HCT116 (cell line): ENCODE results near the gene LRCH4. TPM values are rescaled to one million over a fixed set of nuclear protein-coding genes. Genes with fewer than 3 reads are reported as not detected.

Source experiments
- ATAC-seq: fragments of 200-7000 bp; cut with Tn5 transposase; 2 replicates; pipeline ENCODE4 v1.9.1; 2020; ENCODE audit warnings: mild to moderate bottlenecking, moderate library complexity
- BruUV-seq: library from RNA; stranded (reverse); fragments of 400-500 nt; replicated peaks from 2 replicates; lab custom pipeline; 2021; lab: Mats Ljungman, UMichigan
- CTCF ChIA-PET: fragments of 300-600 bp; sonication (Branson Sonifier 250); formaldehyde crosslinking; loops from one replicate; lab custom pipeline; 2021; ENCODE audit warnings: antibody characterized with exemption; lab: Charles Lee
- POLR2A ChIA-PET: fragments of 300-600, 350-600 bp; sonication (Branson Sonifier 250); formaldehyde crosslinking; loops from one replicate; lab custom pipeline; 2021; ENCODE audit warnings: antibody characterized with exemption; lab: Charles Lee
- RAD21 ChIA-PET, 2 experiments: fragments of 300-600 bp; sonication (Branson Sonifier 250); formaldehyde crosslinking; loops; one replicate each; lab custom pipeline; 2023; ENCODE audit warnings: low total read pairs in 2 of 2; ENCODE audit not compliant: uncharacterized antibody in 2 of 2, unreplicated experiment in 2 of 2, low non-redundant PET in 1 of 2; lab: Charles Lee
- DNase-seq: peaks from one replicate; pipeline ENCODE4 v3.0.0-alpha.2; 2010; ENCODE audit warnings: low read depth, low spot score
- H2AFZ ChIP-seq: fragments of 200-600 bp; shearing (Covaris generic), sonication (generic); 2 replicates; pipeline ENCODE4 v1.6.1; 2017; ENCODE audit warnings: low read depth, mixed run types, mixed read lengths, antibody characterized with exemption, low read length; ENCODE audit not compliant: poor library complexity, severe bottlenecking
- H3K27ac ChIP-seq: 2 replicates; pipeline ENCODE4 v1.5.1; 2012; ENCODE audit warnings: low read depth, low read length
- H3K27me3 ChIP-seq: fragments of 200-600 bp; sonication (generic); 2 replicates; pipeline ENCODE4 v1.6.1; 2016; ENCODE audit warnings: mixed run types, low read length, mixed read lengths; ENCODE audit not compliant: insufficient read depth
- H3K36me3 ChIP-seq, 2 experiments: fragments of 200-500 bp in 1 of 2; fragments of 200-600 bp in 1 of 2; sonication (Bioruptor generic) in 1 of 2; sonication (generic) in 1 of 2; 2 replicates each; pipeline versions ENCODE4 v1.5.1 to v1.6.1; 2014 to 2016; ENCODE audit warnings: low read length in 2 of 2, inconsistent platforms in 1 of 2, mixed read lengths in 1 of 2, mixed run types in 1 of 2; ENCODE audit not compliant: insufficient read depth in 2 of 2, control insufficient read depth in 1 of 2
- H3K4me1 ChIP-seq, 2 experiments: fragments of 200-600 bp in 1 of 2; sonication (generic) in 1 of 2; 2 replicates each; pipeline versions ENCODE4 v1.5.1 to v1.6.1; 2012 to 2017; ENCODE audit warnings: low read length in 2 of 2, inconsistent platforms in 1 of 2, mild to moderate bottlenecking in 1 of 2, mixed read lengths in 1 of 2, mixed run types in 1 of 2, moderate library complexity in 1 of 2; ENCODE audit not compliant: insufficient read depth in 2 of 2, control insufficient read depth in 1 of 2
- H3K4me2 ChIP-seq: fragments of 200-600 bp; sonication (generic); 2 replicates; pipeline ENCODE4 v1.6.1; 2017; ENCODE audit warnings: mixed run types, low read length, mixed read lengths
- H3K4me3 ChIP-seq, 2 experiments: fragments of 200-600 bp in 1 of 2; sonication (generic) in 1 of 2; replicated peaks in 1 of 2; 2 replicates each; pipeline ENCODE4 v1.5.1; 2011 to 2016; ENCODE audit warnings: low read length in 2 of 2, control low read depth in 1 of 2, low read depth in 1 of 2, mild to moderate bottlenecking in 1 of 2, mixed read lengths in 1 of 2, mixed run types in 1 of 2
- H3K79me2 ChIP-seq: fragments of 200-600 bp; sonication (generic); 2 replicates; pipeline ENCODE4 v1.6.1; 2017; ENCODE audit warnings: mild to moderate bottlenecking, mixed run types, low read length, moderate library complexity, mixed read lengths; ENCODE audit not compliant: insufficient read depth
- H3K9ac ChIP-seq: fragments of 200-600 bp; sonication (generic); 2 replicates; pipeline ENCODE4 v1.6.1; 2016; ENCODE audit warnings: low read length, mixed read lengths
- H3K9me2 ChIP-seq: fragments of 200-600 bp; sonication (generic), shearing (Covaris generic); 2 replicates; pipeline ENCODE4 v1.6.1; 2017; ENCODE audit warnings: mixed run types, mild to moderate bottlenecking, moderate library complexity; ENCODE audit not compliant: insufficient read depth
- H3K9me3 ChIP-seq, 2 experiments: fragments of 200-500 bp in 1 of 2; fragments of 200-600 bp in 1 of 2; sonication (Bioruptor generic) in 1 of 2; sonication (generic) in 1 of 2; 2 replicates each; pipeline ENCODE4 v1.6.1; 2014 to 2017; ENCODE audit warnings: low read length in 2 of 2, mixed read lengths in 2 of 2, inconsistent platforms in 1 of 2, low read depth in 1 of 2, mild to moderate bottlenecking in 1 of 2, mixed run types in 1 of 2, moderate library complexity in 1 of 2; ENCODE audit not compliant: control insufficient read depth in 1 of 2, insufficient read depth in 1 of 2
- H4K20me1 ChIP-seq: fragments of 200-600 bp; sonication (generic), shearing (Covaris generic); 2 replicates; pipeline ENCODE4 v1.6.1; 2017; ENCODE audit warnings: mixed run types, mild to moderate bottlenecking, moderate library complexity; ENCODE audit not compliant: insufficient read depth
- ATF3 ChIP-seq: IDR thresholded peaks from 2 replicates; pipeline ENCODE4 v1.6.1; 2012
- CEBPB ChIP-seq: IDR thresholded peaks from 2 replicates; pipeline ENCODE4 v1.6.1; 2012; ENCODE audit warnings: low read depth
- EGR1 ChIP-seq: IDR thresholded peaks from 2 replicates; pipeline ENCODE4 v1.6.1; 2012; ENCODE audit warnings: low read depth
- ELF1 ChIP-seq: IDR thresholded peaks from 2 replicates; pipeline ENCODE4 v1.6.1; 2012; ENCODE audit warnings: low read depth, borderline replicate concordance
- EZH2 ChIP-seq: fragments of 200-600 bp; sonication (generic); IDR thresholded peaks from 2 replicates; pipeline ENCODE4 v1.6.1; 2017; ENCODE audit warnings: antibody characterized with exemption, mixed run types
- JUND ChIP-seq: IDR thresholded peaks from 2 replicates; pipeline ENCODE4 v1.6.1; 2012
- MAX ChIP-seq: IDR thresholded peaks from 2 replicates; pipeline ENCODE4 v1.6.1; 2012
- POLR2A ChIP-seq: IDR thresholded peaks from 2 replicates; pipeline ENCODE4 v1.7.0; 2011; ENCODE audit warnings: borderline replicate concordance; ENCODE audit not compliant: insufficient read depth, insufficient read length; ENCODE audit errors: extremely low read depth
- POLR2AphosphoS5 ChIP-seq: IDR thresholded peaks from 2 replicates; pipeline ENCODE4 v1.6.1; 2011; ENCODE audit warnings: mild to moderate bottlenecking, low read depth, low read length, moderate library complexity
- REST ChIP-seq: IDR thresholded peaks from 2 replicates; pipeline ENCODE4 v1.6.1; 2012; ENCODE audit warnings: low read depth
- SIN3A ChIP-seq: IDR thresholded peaks from 2 replicates; pipeline ENCODE4 v1.6.1; 2012; ENCODE audit warnings: low read depth
- SP1 ChIP-seq: IDR thresholded peaks from 2 replicates; pipeline ENCODE4 v1.6.1; 2012; ENCODE audit warnings: low read depth
- ZBTB33 ChIP-seq: IDR thresholded peaks from 2 replicates; pipeline ENCODE4 v1.6.1; 2011; ENCODE audit warnings: mild to moderate bottlenecking, low read length, moderate library complexity; ENCODE audit not compliant: insufficient replicate concordance; ENCODE audit errors: extremely low read depth
- ZFX ChIP-seq: fragments of 450-650 bp; IDR thresholded peaks from 2 replicates; pipeline ENCODE4 v1.6.1; 2017
- ZNF274 ChIP-seq: fragments of 200-500 bp; sonication (Bioruptor generic); IDR thresholded peaks from 2 replicates; pipeline ENCODE4 v1.6.1; 2014; ENCODE audit warnings: mild to moderate bottlenecking, low read depth, low read length, inconsistent platforms
- intact Hi-C: fragments of 100-400 bp; cut with micrococcal nuclease; formaldehyde crosslinking; loops from 2 replicates; pipeline ENCODE4 v1.10.0; 2022
- total RNA-seq: library from RNA; stranded (reverse); gene quantifications from one replicate; pipeline ENCODE4 v1.2.1, GENCODE V29; 2021; ENCODE audit not compliant: unreplicated experiment

The LRCH4 gene
- total RNA-seq, 1 experiment from 2014 or later = 47.9 TPM

GRCh38 chr7:100568176-100568895 is 17.6 kb downstream of the LRCH4 start:
- no peaks in the 10 kb centered on the region for H3K79me2 ChIP-seq

GRCh38 chr7:100567751-100568175 is 18.2 kb downstream of the LRCH4 start:
- no peak overlapping the region for H3K4me2 ChIP-seq
- H4K20me1 ChIP-seq = no peaks in the 10 kb centered on the region
- CTCF ChIA-PET = no interaction called here
- DNase-seq = no peak
- intact Hi-C loops = no loop called here
- H3K27ac ChIP-seq = no peak overlapping the region
- POLR2A ChIA-PET = interaction anchor here (1.2 kb wide), 1 partner anchor 18 kb away, joined by 6 read pairs; the partner anchor contains the start of genes FBXO24 and LRCH4
- no peak overlapping the region for H3K4me3 ChIP-seq
- H3K36me3 ChIP-seq = no peaks in the 10 kb centered on the region
- H3K4me1 ChIP-seq = peaks cover 17 to 50% of the 10 kb centered on the region in 2 experiments
- H2AFZ ChIP-seq = no peak overlapping the region
- no peaks in the 10 kb centered on the region for H3K9me3 ChIP-seq
- no peaks in the 10 kb centered on the region for H3K79me2 ChIP-seq
- no peaks in the 10 kb centered on the region for H3K9me2 ChIP-seq
- RAD21 ChIA-PET = no interaction called here
- ATAC-seq = no peak
- no TSS peak for BruUV-seq
- H3K27me3 ChIP-seq = no peaks in the 10 kb centered on the region
- H3K9ac ChIP-seq = no peak overlapping the region
- TF ChIP-seq REST (no peak), ZBTB33 (no peak), ZFX (no peak), JUND (no peak), MAX (no peak), POLR2A (no peak), ATF3 (no peak), ELF1 (no peak), EZH2 (no peak), SIN3A (no peak)

More at GRCh38 chr7:100568176-100568895, 17.6 kb downstream of the LRCH4 start:
- Histone ChIP-seq H3K9ac (no peak overlapping the region), H3K36me3 (no peaks in the 10 kb centered on the region), H3K27me3 (no peaks in the 10 kb centered on the region), H3K27ac (no peak overlapping the region), H4K20me1 (no peaks in the 10 kb centered on the region), H3K4me2 (no peak overlapping the region), H2AFZ (no peak overlapping the region), H3K4me3 (no peak overlapping the region), H3K4me1 (peaks cover 17 to 52% of the 10 kb centered on the region in 2 experiments), H3K9me2 (no peaks in the 10 kb centered on the region), H3K9me3 (no peaks in the 10 kb centered on the region)
- no peak for ATAC-seq
- intact Hi-C loops = no loop called here
- no peak for DNase-seq
- ChIA-PET CTCF (no interaction called here), RAD21 (no interaction called here), POLR2A (interaction anchor here (1.4 kb wide), 1 partner anchor 18 kb away, joined by 4 read pairs; the partner anchor contains the start of genes FBXO24 and LRCH4)
- TF ChIP-seq POLR2AphosphoS5 (0 out of 2 replicates have a peak, but pooled peaks have one; percentile 16), JUND (no peak), ZNF274 (no peak), CEBPB (no peak), ATF3 (no peak), EGR1 (no peak), SP1 (no peak)
- BruUV-seq = no TSS peak
